ENCODE measurements around the gene AGK. TPM values are rescaled to one million over a fixed set of nuclear protein-coding genes. Genes with fewer than 3 reads are reported as not detected.

AGK gene
- 35.6 and 44.1 TPM in 2 replicates for total RNA-seq (2021)
- percentile 78 among the genes with signal in this experiment for Bru-seq, nascent RNA
- BruChase-seq, experiment 1, labeled RNA remaining after a 2-hour chase, result percentile 72 among the genes with signal in this experiment
- BruChase-seq, experiment 2, labeled RNA remaining after a 6-hour chase, result percentile 66 among the genes with signal in this experiment
- long read RNA-seq, transcript AGK-201 (16 exons, 3,849 nt), result major isoform, 32 of 115 reads
- long read RNA-seq, partial matches to known transcripts, result 21 of 115 reads
- long read RNA-seq, other reads (novel, unspliced or antisense), result 61 of 115 reads

- no peaks in the 10 kb centered on the region for H3F3A ChIP-seq (ENCODE audit: insufficient read depth, low read depth)
- no peaks in the 10 kb centered on the region for H3K9me3 ChIP-seq (ENCODE audit: insufficient read depth, low read depth)
- no peak within 1 kb of the TSS for H3K27ac ChIP-seq
- H3K4me2 ChIP-seq, result peak within 1 kb of the TSS; percentile 94
- peaks cover 10% of the 10 kb centered on the region for H3K4me1 ChIP-seq (replicated peaks; ENCODE audit: insufficient read depth)
- CTCF ChIA-PET, result no interaction called here
- peak within 1 kb of the TSS; percentile 84 for H3K4me3 ChIP-seq
- BruUV-seq (replicated peaks), result no TSS peak
- H2AFZ ChIP-seq, result peak within 1 kb of the TSS; percentile 93
- intact Hi-C loops (cut with micrococcal nuclease; ENCODE audit: unreplicated experiment), result loop anchor here (1.0 kb wide), 1 partner anchor 187 kb away; the partner anchor contains the start of gene SSBP1
- POLR2A ChIA-PET (ENCODE audit: unreplicated experiment), result interaction anchor here (0.6 to 0.7 kb wide), 2 partner anchors 34 to 1055 kb away, joined by 3 read pairs; no protein-coding TSS in a partner anchor
- peak; percentile 48 to 81 for DNase-seq
- no peaks in the 10 kb centered on the region for H3K9me2 ChIP-seq (ENCODE audit: insufficient read depth)
- no peaks in the 10 kb centered on the region for H3K36me3 ChIP-seq (ENCODE audit: low read depth)
- peaks cover 18% of the 10 kb centered on the region for H3K79me2 ChIP-seq (ENCODE audit: low read depth)
- TF ChIP-seq EZH2 (IDR thresholded peaks at IDR 0.05; ENCODE audit: low read depth) (no peak), CTCF (conservative IDR thresholded peaks at IDR 0.05) (no peak)
- no peaks in the 10 kb centered on the region for H3K27me3 ChIP-seq (ENCODE audit: insufficient read depth, low read depth)
- no peaks in the 10 kb centered on the region for H4K20me1 ChIP-seq (ENCODE audit: insufficient read depth)
Measured at GRCh38 chr7:141551094-141551781, at the start of gene AGK. Gene AGK, plus strand, starts transcription at chr7:141551410. Its CDS starts 4,057 bp downstream, at chr7:141555467.

- Histone ChIP-seq H3K79me2 (ENCODE audit: low read depth) (no peaks in the 10 kb centered on the region), H3K9me2 (ENCODE audit: insufficient read depth) (no peaks in the 10 kb centered on the region), H3F3A (ENCODE audit: insufficient read depth, low read depth) (no peaks in the 10 kb centered on the region), H3K4me1 (replicated peaks; ENCODE audit: insufficient read depth) (no peaks in the 10 kb centered on the region), H3K4me2 (no peak overlapping the region), H3K36me3 (ENCODE audit: low read depth) (no peaks in the 10 kb centered on the region), H4K20me1 (ENCODE audit: insufficient read depth) (no peaks in the 10 kb centered on the region), H2AFZ (no peak overlapping the region), H3K27ac (no peak overlapping the region), H3K9me3 (ENCODE audit: insufficient read depth, low read depth) (no peaks in the 10 kb centered on the region), H3K4me3 (no peak overlapping the region), H3K27me3 (ENCODE audit: insufficient read depth, low read depth) (peaks cover 71% of the 10 kb centered on the region)
- no TSS peak for BruUV-seq (replicated peaks)
- POLR2A ChIA-PET (ENCODE audit: unreplicated experiment), result no interaction called here
- TF ChIP-seq EZH2 (IDR thresholded peaks at IDR 0.05; ENCODE audit: low read depth), result no peak
- no peak for TF ChIP-seq CTCF (conservative IDR thresholded peaks at IDR 0.05)
- DNase-seq, result no peak
- CTCF ChIA-PET, result no interaction called here
- intact Hi-C loops (cut with micrococcal nuclease; ENCODE audit: unreplicated experiment), result no loop called here
Measured at GRCh38 chr7:141501451-141501850, 49.8 kb upstream of the AGK start.

GRCh38 chr7:141511316-141511675 is 39.9 kb upstream of the AGK start:
- Histone ChIP-seq H3K27me3 (ENCODE audit: insufficient read depth, low read depth) (peaks cover 78% of the 10 kb centered on the region), H4K20me1 (ENCODE audit: insufficient read depth) (no peaks in the 10 kb centered on the region), H3K36me3 (ENCODE audit: low read depth) (no peaks in the 10 kb centered on the region), H3K79me2 (ENCODE audit: low read depth) (no peaks in the 10 kb centered on the region), H3K4me1 (replicated peaks; ENCODE audit: insufficient read depth) (no peaks in the 10 kb centered on the region), H3K4me2 (no peak overlapping the region), H2AFZ (no peak overlapping the region), H3K4me3 (no peak overlapping the region), H3K9me2 (ENCODE audit: insufficient read depth) (no peaks in the 10 kb centered on the region), H3K27ac (no peak overlapping the region), H3F3A (ENCODE audit: insufficient read depth, low read depth) (no peaks in the 10 kb centered on the region), H3K9me3 (ENCODE audit: insufficient read depth, low read depth) (no peaks in the 10 kb centered on the region; the same call in 1 of the 2 replicates)
- no peak for TF ChIP-seq CTCF (conservative IDR thresholded peaks at IDR 0.05)
- TF ChIP-seq EZH2 (IDR thresholded peaks at IDR 0.05; ENCODE audit: low read depth), result no peak
- POLR2A ChIA-PET (ENCODE audit: unreplicated experiment), result no interaction called here
- no peak for DNase-seq
- no TSS peak for BruUV-seq (replicated peaks)
- intact Hi-C loops (cut with micrococcal nuclease; ENCODE audit: unreplicated experiment), result no loop called here
- CTCF ChIA-PET, result no interaction called here

Measured in PC-9 (cell line).